ENCODE data around the gene ADORA1.

Gene ADORA1

GRCh38 chr1:203182387-203182953 is 54.9 kb downstream of the ADORA1 start:
- H3K9ac ChIP-seq (ENCODE audit: low read length) = no peak overlapping the region
- DNase-seq = no peak
- TF ChIP-seq EZH2 (optimal IDR thresholded peaks at IDR 0.05; ENCODE audit: low read depth, low read length) (no peak), EZH2phosphoT487 (IDR thresholded peaks at IDR 0.05; ENCODE audit: low read length) (no peak), CTCF (IDR thresholded peaks at IDR 0.05; ENCODE audit: low read length) (no peak)
- H3K36me3 ChIP-seq (replicated peaks; ENCODE audit: insufficient read depth, low read length) = no peaks in the 10 kb centered on the region
- H2AFZ ChIP-seq (ENCODE audit: low read length) = no peak overlapping the region
- H3K79me2 ChIP-seq (ENCODE audit: low read length) = no peaks in the 10 kb centered on the region
- no peak overlapping the region for H3K4me3 ChIP-seq (ENCODE audit: low read length)
- no peaks in the 10 kb centered on the region for H3K27me3 ChIP-seq (replicated peaks; ENCODE audit: insufficient read depth, low read length)
- no peak overlapping the region for H3K4me2 ChIP-seq (ENCODE audit: low read depth, low read length)
- H3K9me3 ChIP-seq (replicated peaks; ENCODE audit: insufficient read depth, low read length) = no peaks in the 10 kb centered on the region
- no peaks in the 10 kb centered on the region for H3F3A ChIP-seq (ENCODE audit: insufficient read depth, low read length)
- no peaks in the 10 kb centered on the region for H4K20me1 ChIP-seq (ENCODE audit: insufficient read depth, low read length)
- H3K9me2 ChIP-seq (replicated peaks; ENCODE audit: insufficient read depth, low read length) = no peaks in the 10 kb centered on the region
- H3K27ac ChIP-seq (ENCODE audit: low read length) = no peak overlapping the region
- peaks cover 4% of the 10 kb centered on the region; the same call in 1 of the 2 replicates for H3K4me1 ChIP-seq (ENCODE audit: low read length)

GRCh38 chr1:203183828-203184227 is 56.3 kb downstream of the ADORA1 start:
- no peak overlapping the region for H3K4me2 ChIP-seq (ENCODE audit: low read depth, low read length)
- TF ChIP-seq CTCF (IDR thresholded peaks at IDR 0.05; ENCODE audit: low read length) (no peak), EZH2 (optimal IDR thresholded peaks at IDR 0.05; ENCODE audit: low read depth, low read length) (no peak), EZH2phosphoT487 (IDR thresholded peaks at IDR 0.05; ENCODE audit: low read length) (no peak)
- no peak overlapping the region for H2AFZ ChIP-seq (ENCODE audit: low read length)
- no peaks in the 10 kb centered on the region for H3K36me3 ChIP-seq (replicated peaks; ENCODE audit: insufficient read depth, low read length)
- H3K4me3 ChIP-seq (ENCODE audit: low read length) = no peak overlapping the region
- no peak overlapping the region for H3K9ac ChIP-seq (ENCODE audit: low read length)
- H4K20me1 ChIP-seq (ENCODE audit: insufficient read depth, low read length) = no peaks in the 10 kb centered on the region
- H3F3A ChIP-seq (ENCODE audit: insufficient read depth, low read length) = no peaks in the 10 kb centered on the region
- H3K27me3 ChIP-seq (replicated peaks; ENCODE audit: insufficient read depth, low read length) = no peaks in the 10 kb centered on the region
- H3K9me2 ChIP-seq (replicated peaks; ENCODE audit: insufficient read depth, low read length) = no peaks in the 10 kb centered on the region
- no peak overlapping the region for H3K27ac ChIP-seq (ENCODE audit: low read length)
- no peaks in the 10 kb centered on the region for H3K9me3 ChIP-seq (replicated peaks; ENCODE audit: insufficient read depth, low read length)
- H3K79me2 ChIP-seq (ENCODE audit: low read length) = no peaks in the 10 kb centered on the region
- DNase-seq = no peak
- peaks cover 4% of the 10 kb centered on the region; the same call in 1 of the 2 replicates for H3K4me1 ChIP-seq (ENCODE audit: low read length)

GRCh38 chr1:203184467-203184866 is 56.9 kb downstream of the ADORA1 start:
- DNase-seq = no peak
- H4K20me1 ChIP-seq (ENCODE audit: insufficient read depth, low read length) = no peaks in the 10 kb centered on the region
- no peaks in the 10 kb centered on the region for H3K9me2 ChIP-seq (replicated peaks; ENCODE audit: insufficient read depth, low read length)
- no peak overlapping the region for H3K9ac ChIP-seq (ENCODE audit: low read length)
- H3K9me3 ChIP-seq (replicated peaks; ENCODE audit: insufficient read depth, low read length) = no peaks in the 10 kb centered on the region
- H3K79me2 ChIP-seq (ENCODE audit: low read length) = no peaks in the 10 kb centered on the region
- H3K4me1 ChIP-seq (ENCODE audit: low read length) = peaks cover 4% of the 10 kb centered on the region; the same call in 1 of the 2 replicates
- H3K4me2 ChIP-seq (ENCODE audit: low read depth, low read length) = no peak overlapping the region
- H3K36me3 ChIP-seq (replicated peaks; ENCODE audit: insufficient read depth, low read length) = no peaks in the 10 kb centered on the region
- TF ChIP-seq EZH2phosphoT487 (IDR thresholded peaks at IDR 0.05; ENCODE audit: low read length) (no peak), CTCF (IDR thresholded peaks at IDR 0.05; ENCODE audit: low read length) (no peak), EZH2 (optimal IDR thresholded peaks at IDR 0.05; ENCODE audit: low read depth, low read length) (no peak)
- H3F3A ChIP-seq (ENCODE audit: insufficient read depth, low read length) = no peaks in the 10 kb centered on the region
- H3K27ac ChIP-seq (ENCODE audit: low read length) = no peak overlapping the region
- no peaks in the 10 kb centered on the region for H3K27me3 ChIP-seq (replicated peaks; ENCODE audit: insufficient read depth, low read length)
- H3K4me3 ChIP-seq (ENCODE audit: low read length) = no peak overlapping the region
- H2AFZ ChIP-seq (ENCODE audit: low read length) = no peak overlapping the region

Measured in MM.1S (cell line).